ENCODE measurements around the gene SLC9A3.

- TF ChIP-seq CTCF (IDR thresholded peaks at IDR 0.05; ENCODE audit: low read length) (no peak), EZH2 (IDR thresholded peaks at IDR 0.05; ENCODE audit: borderline replicate concordance, low read length) (no peak)
Observed at GRCh38 chr5:548256-548655, 24.0 kb upstream of the SLC9A3 start.
